Ramos (cell line): ENCODE data around the gene KRT25.
"Not testable (repeated sequence)": the region's sequence is repeated elsewhere in the genome, so short reads cannot be mapped to it uniquely, and the experiment has no call there.

Source experiments
- in situ Hi-C: fragments of 300-500 bp; cut with MboI; formaldehyde crosslinking; loops from one replicate; pipeline ENCODE4 v1.14.3; 2022; ENCODE audit warnings: low sequenced_read_pairs; ENCODE audit not compliant: unreplicated experiment

The KRT25 gene

DNA sequence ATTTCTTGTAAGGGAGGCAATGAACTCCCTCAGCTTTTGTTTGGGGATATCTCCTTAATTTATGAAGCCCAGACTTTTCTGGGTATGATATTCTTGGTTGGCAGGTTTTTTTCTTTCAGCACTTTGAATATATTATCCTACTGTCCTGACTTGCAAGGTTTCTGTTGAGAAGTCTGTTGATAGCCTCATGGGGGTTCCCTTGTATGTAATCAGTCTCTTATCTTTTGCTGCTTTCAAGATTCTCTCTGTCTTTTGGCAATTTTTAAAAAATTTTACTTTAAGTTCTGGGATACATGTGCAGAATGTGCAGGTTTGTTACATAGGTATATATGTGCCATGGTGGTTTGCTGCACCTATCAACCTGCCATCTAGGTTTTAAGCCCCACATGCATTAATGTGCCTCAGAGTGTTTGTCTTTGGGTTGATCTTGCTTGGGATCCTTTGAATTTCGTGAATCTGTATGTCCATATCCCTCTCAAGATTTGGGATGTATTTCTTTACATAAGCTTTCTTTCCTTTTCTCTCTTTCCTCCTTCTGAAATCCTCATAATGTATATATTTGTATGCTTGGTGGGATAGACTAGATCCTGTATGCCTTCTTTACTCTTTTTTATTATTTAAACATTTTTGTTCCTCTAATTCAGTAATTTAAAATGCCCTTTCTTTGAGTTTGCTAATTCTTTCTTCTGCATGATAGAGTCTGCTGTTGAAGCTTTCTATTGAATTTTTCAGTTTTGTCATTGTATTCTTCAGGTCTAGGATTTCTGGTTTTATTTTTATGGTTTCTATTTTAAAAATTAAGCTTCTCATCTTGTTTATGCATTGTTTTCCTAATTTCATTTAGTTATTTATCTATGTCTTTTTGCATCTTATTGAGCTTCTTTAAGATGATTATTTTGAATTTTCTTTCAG, 5.2 kb upstream of the KRT25 start:
- in situ Hi-C loops: no loop called here

DNA sequence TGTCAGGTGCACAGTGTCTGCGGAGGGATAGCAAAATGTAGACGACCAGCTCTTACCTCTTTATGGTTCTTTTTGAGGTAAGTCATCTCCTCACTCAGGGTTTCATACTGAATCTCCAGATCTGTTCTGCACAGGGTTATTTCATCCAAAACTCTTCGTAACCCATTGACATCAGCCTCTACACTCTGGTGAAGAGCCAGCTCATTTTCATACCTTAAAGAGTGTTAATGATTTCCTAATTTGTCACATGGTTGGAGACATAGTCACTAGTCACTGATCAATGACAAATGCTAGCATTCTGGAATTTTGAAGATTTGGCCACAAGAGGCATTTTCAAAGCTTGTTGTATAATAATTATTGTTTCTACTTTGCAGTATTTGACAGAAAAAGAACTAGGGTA, 1.3 kb downstream of the KRT25 start:
- in situ Hi-C loops: no loop called here

DNA sequence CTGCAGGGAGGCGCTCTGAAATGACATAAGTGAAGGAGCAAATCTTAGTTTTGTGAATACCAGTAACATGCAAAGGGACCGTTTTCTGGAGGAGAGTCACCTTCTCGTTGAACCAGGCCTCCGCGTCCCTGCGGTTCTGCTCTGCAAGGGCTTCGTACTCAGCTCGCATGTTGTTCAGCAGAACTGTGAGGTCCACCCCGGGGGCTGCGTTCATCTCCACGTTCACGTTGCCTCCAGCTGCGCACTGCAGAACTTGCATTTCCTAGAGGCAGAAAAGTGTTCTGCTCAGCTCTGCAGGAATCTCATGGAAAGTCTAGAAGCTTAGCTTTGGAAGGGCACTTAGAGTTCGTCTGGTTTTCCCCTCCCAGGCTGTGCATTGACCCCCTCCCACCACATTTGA, 4.1 kb downstream of the KRT25 start:
- in situ Hi-C loops: no loop called here

DNA sequence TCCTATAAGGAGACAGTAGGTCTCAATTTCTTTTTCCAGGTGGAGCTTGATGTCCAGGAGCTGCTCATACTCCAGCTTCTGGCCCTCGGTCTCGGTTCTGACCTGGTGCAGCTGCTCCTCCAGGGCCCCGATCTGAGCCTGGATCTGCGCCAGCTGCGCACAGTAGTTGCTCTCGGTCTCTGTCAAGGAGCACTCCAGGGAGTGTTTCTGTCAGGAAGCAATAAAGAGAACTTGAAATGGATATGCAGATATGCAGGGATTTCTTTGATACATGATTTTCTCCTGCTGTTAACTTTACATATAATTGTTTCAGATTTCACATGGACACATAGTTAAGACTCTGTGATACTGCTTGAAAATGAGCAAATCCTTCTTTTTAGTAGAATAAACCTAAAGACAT, 4.7 kb downstream of the KRT25 start:
- in situ Hi-C loops: no loop called here

DNA sequence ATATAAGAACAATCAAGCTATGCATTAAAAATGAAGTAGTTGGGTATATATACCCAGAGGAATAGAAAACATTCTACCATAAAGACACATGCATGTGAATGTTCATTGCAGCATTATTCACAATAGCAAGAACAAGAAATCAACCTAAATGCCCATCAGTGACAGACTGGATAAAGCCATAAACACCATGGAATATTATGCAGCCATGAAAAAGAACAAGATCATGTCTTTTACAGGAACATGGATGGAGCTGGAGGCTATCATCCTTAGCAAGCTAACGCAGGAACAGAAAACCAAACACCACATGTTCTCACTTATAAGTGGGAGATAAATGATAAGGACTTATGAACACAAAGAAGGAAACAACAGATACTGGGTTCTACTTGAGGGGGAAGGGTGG, 6.5 kb downstream of the KRT25 start:
- in situ Hi-C loops: not testable (repeated sequence)

DNA sequence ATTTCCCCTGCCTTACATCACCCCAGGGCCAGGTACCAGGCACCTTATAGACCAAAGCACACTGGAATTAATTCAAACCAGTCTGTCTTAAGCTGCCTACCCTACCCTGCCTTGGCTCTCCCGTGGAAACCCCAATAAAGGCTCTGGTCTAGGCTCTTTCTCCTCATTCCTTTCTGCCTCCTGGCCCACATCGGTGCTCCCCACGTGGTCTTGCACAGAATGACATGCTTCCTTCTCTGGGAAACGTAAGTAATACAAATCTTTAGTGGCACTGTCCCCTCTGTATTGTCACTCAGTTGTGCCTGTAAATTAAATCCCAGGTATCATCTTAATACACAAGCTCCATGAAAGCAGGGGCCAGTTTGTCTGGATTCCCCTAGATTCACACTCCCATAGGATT, 16.6 kb downstream of the KRT25 start:
- in situ Hi-C loops: no loop called here

DNA sequence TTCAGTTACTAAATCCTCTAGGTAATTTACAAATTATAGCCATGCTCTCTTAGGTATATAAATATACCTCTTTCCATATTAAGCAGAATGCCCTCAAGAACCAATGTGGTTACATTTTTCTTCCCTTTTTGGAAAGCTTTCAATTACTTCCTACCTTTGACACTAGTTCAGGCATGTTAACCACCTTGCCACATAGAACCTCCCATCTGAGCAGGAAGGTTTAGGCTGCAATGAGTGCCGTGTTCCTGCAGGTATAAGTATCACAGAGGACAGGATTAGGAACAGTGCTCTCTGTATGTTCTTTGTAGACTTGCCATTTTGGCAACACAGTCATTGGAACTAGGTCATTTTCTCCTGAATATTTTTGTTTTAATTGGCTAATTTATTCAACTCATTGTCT, 20.1 kb downstream of the KRT25 start:
- in situ Hi-C loops: no loop called here

DNA sequence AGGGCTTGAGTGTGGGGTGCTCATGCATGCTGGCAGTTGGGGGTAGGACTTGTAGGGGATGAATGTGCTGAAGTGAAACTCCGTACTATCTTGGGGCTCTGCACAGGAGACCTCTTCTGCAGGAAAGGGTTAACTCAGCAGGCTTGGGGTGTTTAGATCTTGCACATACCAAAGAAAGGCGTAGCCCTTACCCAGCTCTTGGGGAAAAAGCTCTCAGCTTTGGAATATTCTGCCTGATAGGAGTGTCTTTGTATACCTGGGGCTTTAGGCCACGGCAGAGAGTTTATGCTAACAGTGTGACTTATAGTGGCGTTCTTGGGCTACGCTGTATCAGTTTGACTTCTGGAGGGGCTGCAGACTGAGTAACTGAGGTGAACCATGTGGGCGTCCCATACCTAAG, 21.1 kb downstream of the KRT25 start:
- in situ Hi-C loops: no loop called here

DNA sequence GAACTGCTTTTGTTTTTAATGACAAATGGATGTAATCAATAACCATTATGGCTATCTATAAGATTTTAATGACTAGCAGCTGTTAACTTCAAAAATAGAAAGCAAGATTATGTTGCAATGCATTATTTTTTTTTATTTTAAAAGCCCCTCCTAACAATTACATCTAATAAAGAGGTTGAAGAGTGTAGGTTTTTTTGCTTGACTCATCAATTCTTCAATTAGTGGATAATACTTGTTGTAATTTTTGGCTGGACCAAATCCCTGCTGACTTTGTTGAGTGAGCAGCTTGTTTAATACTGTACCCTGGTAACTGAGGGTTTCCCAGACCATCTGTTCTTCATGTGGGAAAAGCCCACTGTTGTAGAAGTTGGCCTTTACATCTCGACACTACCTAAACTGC, 24.2 kb downstream of the KRT25 start:
- in situ Hi-C loops: no loop called here

DNA sequence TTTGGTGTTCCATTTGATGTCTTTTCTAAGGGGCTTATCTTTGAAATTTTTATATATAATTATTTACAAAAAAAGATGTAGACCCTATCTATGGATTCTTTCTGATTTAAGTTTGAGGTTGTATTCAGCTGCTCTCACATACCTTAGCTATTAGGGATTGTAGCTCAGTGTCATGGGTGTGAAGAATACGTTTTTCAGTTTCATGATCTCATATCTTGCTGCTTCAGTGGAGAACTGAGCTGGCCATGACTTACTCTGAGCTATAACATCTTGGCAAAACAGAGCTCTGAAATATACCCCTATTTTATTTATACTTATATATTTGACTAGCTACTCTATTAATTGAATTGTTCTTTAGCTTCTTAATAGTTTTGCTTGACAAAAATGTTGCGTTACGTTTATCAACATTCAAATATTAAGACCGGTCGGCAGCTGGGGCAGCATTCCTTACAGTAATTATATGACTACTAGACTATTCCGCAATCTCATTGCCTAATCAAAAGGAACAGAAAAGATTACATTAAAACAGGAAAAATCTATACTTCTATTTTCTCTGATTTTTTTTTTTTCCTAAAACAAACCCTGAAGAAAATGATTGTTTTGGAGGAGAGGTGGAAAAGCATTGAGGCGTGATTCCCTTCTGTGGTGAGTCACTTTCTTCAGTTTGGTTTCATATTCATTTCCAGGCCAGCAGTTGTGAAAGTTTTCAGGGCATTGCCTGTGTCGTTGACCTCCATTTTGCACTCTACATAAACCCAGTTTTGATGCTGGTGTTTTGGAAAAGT, 27.5 kb downstream of the KRT25 start:
- in situ Hi-C loops: no loop called here

DNA sequence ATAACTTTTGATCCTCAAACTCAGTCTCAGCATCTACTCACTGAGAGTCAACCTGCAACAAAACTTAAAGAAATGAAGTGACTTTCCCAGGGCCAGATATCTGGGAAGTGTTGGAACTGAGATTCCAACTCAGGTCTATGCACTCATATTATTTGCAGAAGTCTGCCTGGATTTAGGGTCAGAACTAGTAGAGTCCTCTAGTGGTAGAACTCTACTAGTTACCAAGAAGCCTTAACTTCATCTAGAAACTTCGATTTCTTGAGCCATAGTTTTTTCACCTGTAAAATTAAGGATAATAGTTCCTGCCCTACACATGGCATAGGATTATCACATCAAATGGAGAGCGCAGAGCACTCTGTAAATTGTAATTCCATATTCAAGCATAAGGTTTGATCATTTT, 28.2 kb downstream of the KRT25 start:
- in situ Hi-C loops: no loop called here

DNA sequence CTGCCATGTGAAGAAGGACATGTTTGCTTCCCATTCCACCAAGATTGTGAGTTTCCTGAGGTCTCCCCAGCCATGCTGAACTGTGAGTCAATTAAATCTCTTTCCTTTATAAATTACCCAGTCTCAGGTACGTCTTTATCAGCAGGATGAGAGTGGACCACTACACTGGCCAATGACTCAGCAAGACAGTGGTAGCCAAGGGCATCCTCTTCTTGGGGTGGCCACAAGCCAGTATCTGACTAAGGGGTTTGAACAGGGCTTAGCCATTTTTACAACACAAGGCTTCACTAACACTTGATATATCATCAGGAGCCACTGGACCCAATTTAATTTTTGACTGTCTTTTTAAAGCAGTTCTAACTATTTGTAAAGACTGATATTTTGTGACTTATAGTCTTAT, 30.5 kb downstream of the KRT25 start:
- in situ Hi-C loops: no loop called here

DNA sequence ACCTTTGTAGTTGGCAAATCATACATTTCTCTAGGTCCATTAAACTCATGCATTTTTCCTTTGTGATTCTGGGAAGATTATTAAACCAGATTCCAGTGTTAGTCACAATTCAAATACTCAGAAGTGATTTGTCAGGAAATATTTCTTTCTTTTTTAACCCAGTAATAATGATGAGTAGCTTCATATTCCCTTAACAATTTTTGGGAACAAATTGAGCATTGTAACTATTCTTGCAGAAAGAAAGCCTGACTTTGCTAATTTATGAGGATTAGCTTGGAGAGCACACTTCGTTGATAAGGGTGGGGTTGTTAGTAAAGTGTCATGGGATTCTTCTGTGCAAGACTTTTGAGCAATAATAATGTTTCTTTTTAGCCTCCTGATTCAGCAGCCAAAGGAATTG, 32.9 kb downstream of the KRT25 start:
- in situ Hi-C loops: no loop called here

DNA sequence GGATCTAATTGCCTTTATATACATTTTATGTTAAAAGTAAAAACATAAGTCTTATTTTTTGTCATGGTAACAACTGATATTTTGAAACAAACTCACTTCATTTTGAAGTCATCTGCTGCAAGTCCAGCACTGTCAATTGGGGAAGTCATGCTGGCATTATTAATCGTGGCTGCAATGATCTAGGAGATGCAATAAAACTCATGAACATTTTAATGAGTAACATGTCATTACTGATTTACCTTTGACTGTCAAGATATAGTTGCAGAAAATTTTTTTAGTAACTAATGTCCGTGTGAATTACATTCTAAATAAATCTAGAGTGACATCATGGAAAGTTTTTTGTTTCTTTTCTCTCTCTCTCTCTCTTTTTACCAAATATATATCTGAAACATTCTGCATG, 34.2 kb downstream of the KRT25 start:
- in situ Hi-C loops: no loop called here

DNA sequence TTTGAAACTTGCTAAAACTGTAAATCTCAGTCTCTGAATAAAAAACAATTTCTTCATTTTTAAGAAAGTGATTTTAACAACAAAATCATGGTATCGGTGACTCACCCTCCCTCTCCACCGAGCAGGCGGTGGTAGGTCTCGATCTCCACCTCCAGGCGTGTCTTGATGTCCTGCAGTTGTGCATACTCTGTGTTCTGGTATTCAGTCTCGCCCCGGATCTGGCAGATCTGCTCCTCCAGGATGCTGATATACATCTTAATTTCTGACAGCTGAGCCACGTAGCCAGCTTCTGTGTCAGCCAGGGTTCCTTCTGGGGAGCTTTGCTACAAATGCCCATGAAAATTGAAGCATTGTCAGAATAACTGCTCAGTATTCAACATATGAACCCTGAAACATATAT, 36.2 kb downstream of the KRT25 start:
- in situ Hi-C loops: no loop called here

DNA sequence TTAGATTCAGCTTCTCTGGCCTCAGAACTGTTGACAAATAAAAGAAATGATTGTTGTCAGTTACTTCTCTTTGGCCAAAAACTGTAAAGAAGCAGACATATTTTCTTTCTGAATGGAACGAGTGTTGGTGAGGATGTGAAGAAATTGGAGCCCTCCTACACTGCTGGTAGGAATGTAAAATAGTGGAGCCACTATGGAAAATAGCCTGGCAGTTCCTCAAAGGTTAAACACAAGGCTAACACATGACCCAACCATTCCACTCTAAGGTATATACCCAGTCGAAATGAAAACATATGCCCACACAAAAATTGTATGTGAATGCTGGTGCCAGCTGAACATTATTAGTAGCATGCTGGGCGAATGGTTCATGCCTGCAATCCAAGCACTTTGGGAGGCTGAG, 37.4 kb downstream of the KRT25 start:
- in situ Hi-C loops: no loop called here

DNA sequence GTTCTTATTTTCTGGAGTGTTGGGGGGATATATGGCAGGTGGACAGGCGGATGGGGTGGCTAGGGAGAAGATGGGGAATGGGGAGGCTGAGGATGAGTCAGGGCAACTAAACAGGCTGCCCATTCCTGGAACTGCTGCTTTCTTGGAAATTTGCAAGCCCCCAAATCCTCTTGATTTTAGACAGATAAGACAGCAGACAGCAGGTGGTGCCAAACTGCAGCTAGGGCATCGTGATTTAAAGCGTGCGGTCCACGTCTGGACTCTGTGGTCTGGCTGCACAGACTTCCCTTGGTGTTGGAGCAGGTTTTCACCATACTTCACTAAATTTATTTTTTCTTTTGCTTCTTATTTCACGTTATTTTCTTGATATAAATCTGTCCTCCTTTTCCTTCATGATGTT, 40.7 kb downstream of the KRT25 start:
- in situ Hi-C loops: no loop called here

DNA sequence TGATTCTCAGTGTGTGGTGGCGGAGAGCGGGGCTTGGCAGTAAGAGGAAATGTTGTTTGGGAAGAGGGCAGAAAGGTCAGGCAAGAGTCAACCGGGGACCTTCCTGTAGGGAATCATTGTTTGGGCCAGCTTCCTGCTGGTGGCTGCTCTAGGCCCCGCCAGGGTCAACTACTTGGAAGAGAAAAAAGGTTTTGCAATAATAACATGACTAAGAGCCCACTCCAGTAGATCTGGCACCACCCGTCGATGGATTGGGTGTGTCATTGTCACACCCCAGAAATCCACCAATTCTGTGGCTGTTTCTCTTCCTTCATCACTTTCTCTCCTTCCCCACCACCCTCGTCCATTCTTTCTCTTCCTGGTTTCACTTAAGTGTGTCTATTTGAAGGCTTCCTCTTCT, 47.4 kb downstream of the KRT25 start:
- in situ Hi-C loops: no loop called here

DNA sequence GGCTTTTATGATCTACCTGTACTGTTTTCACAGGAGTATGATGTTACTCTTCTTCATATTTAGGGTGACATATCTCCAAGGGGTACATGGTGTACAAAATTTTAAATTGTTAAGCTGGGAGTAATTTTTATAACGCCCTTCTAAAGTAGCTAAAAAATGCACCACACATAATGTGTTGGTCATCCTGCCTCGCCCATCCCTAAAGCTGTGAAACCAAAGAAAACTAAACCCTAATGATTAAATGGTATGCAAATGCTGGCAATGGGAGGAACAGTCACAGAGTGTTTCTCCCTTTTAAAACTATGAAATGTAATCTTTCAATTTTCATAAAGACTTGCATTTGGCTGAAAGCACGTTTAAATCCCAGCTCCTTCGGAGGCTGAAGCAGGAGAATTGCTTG, 49.5 kb downstream of the KRT25 start:
- in situ Hi-C loops: no loop called here

DNA sequence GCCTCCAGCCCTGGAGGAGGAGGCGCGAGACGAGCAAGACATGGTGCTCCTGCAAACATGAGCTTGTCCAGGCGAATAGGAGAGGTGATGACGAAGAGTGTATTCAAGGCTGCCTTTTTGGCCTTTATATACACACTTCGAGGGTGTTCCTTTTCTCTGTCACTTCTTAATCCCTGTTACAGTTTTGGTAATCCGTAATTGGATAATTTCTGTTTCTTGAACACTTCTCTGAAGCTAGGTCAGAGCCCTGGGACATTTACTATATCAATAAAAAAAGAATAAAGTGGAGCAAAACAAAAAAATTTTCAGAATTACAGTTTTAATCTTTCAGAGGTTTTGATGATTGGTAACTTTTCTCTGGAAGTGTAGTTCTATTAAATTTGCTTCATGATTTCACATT, 51.5 kb downstream of the KRT25 start, which contains the start of gene KRT24:
TSS of gene KRT24 (minus strand) at position 101 of the 400 bp plus-strand sequence. CDS start at position 42, 59 bp downstream.
- in situ Hi-C loops: no loop called here

DNA sequence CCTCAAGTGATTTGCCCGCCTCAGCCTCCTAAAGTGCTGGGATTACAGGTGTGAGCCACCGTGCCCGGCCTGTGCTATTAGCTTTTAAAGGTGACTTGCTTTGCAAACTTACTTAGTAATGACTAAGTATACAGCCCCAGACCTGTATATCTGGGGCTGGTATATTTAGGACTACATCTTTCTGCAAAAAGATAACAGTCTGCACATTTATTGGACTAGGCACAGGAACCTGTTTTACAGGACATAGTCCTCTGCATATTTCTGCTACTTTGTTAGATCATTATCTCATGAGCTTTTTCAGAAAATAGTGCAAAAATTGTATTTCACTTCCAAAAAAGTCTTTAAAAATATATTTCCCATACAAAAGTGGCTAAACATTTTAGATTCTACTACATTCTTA, 52.9 kb downstream of the KRT25 start:
- in situ Hi-C loops: no loop called here

DNA sequence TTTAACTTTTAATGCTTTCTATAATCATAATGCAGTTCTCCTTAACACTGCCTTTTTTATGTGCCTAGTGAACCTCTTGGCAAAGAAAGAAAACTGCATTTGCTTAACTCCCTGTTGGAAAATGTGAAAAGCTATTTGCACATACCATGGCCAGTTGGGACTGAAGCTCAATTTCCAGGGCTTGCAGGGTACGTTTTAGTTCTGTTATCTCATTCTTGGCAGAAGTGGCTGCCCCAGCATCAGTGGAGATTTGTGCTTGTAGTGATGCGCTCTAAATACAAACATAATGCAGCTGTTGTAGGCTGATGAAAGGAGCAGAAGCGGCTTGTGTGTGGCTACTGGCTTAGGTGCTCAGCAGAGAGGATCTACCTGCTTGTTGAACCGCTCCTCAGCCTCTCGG, 55.3 kb downstream of the KRT25 start:
- in situ Hi-C loops: no loop called here
